ENCODE measurements around the gene LVRN.

- TF ChIP-seq MXI1 (IDR thresholded peaks at IDR 0.05; ENCODE audit: borderline replicate concordance, low read depth, low read length), result no peak
- TF ChIP-seq, protein P1, sequence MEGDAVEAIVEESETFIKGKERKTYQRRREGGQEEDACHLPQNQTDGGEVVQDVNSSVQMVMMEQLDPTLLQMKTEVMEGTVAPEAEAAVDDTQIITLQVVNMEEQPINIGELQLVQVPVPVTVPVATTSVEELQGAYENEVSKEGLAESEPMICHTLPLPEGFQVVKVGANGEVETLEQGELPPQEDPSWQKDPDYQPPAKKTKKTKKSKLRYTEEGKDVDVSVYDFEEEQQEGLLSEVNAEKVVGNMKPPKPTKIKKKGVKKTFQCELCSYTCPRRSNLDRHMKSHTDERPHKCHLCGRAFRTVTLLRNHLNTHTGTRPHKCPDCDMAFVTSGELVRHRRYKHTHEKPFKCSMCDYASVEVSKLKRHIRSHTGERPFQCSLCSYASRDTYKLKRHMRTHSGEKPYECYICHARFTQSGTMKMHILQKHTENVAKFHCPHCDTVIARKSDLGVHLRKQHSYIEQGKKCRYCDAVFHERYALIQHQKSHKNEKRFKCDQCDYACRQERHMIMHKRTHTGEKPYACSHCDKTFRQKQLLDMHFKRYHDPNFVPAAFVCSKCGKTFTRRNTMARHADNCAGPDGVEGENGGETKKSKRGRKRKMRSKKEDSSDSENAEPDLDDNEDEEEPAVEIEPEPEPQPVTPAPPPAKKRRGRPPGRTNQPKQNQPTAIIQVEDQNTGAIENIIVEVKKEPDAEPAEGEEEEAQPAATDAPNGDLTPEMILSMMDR (conservative IDR thresholded peaks at IDR 0.05; ENCODE audit: low read depth, low read length), result no peak
- TF ChIP-seq SMC3 (IDR thresholded peaks at IDR 0.05; ENCODE audit: low read depth, low read length), result no peak
These were observed 27.8 kb upstream of the LVRN start for GRCh38 chr5:115934388-115934974.
